HL-60 (cell line): ENCODE results near the gene TAP2.

Source experiments
- GABPA ChIP-seq: IDR thresholded peaks from 2 replicates; pipeline ENCODE4 v1.6.1; 2012; ENCODE audit warnings: low read depth
- POLR2AphosphoS5 ChIP-seq: IDR thresholded peaks from 2 replicates; pipeline ENCODE4 v1.6.1; 2012; ENCODE audit warnings: low read depth
- TF ChIP-seq, protein P1 (sequence below): IDR thresholded peaks from one replicate; pipeline ENCODE4 v1.5.1; 2011; ENCODE audit warnings: low read length, control low read depth, inconsistent platforms; ENCODE audit not compliant: insufficient read depth

DNA sequence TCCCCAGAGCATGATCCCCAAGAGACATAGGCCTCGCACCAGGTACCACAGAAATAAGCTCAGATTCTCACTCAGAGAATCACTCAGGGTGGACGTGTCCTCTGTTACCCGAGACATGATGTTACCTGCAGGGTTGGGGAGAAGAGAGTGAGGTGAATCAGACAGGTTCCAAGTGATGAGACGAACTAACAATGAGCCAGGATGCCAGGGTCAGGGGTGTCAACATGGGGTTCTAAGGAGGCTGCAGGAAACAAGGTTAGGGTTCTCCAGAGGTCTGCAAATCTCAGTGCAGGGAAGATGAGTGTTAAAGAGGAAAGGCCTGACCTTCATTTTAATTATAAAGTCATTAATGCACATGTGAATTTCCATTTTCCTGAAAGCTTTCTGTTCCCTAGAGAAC is 12.5 kb upstream of the TAP2 start:
- TF ChIP-seq, protein P1, sequence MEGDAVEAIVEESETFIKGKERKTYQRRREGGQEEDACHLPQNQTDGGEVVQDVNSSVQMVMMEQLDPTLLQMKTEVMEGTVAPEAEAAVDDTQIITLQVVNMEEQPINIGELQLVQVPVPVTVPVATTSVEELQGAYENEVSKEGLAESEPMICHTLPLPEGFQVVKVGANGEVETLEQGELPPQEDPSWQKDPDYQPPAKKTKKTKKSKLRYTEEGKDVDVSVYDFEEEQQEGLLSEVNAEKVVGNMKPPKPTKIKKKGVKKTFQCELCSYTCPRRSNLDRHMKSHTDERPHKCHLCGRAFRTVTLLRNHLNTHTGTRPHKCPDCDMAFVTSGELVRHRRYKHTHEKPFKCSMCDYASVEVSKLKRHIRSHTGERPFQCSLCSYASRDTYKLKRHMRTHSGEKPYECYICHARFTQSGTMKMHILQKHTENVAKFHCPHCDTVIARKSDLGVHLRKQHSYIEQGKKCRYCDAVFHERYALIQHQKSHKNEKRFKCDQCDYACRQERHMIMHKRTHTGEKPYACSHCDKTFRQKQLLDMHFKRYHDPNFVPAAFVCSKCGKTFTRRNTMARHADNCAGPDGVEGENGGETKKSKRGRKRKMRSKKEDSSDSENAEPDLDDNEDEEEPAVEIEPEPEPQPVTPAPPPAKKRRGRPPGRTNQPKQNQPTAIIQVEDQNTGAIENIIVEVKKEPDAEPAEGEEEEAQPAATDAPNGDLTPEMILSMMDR, result no peak
- TF ChIP-seq POLR2AphosphoS5, result no peak
- TF ChIP-seq GABPA, result no peak
